GM19043 (cell line): ENCODE measurements around the gene TSSC4.

ENCODE experiments used
- ATAC-seq: cut with Tn5 transposase; IDR thresholded peaks from one replicate; pipeline ENCODE4 v1.9.1; 2021; ENCODE audit warnings: low read depth; ENCODE audit not compliant: unreplicated experiment

The TSSC4 gene

GRCh38 chr11:2415601-2416380 lies 15.2 kb downstream of the TSSC4 start:
- ATAC-seq, result no peak

- no peak for ATAC-seq
These were observed 16.2 kb downstream of the TSSC4 start for GRCh38 chr11:2416765-2417164.

- ATAC-seq, result no peak
These were observed 17.5 kb downstream of the TSSC4 start for GRCh38 chr11:2417856-2418692.

GRCh38 chr11:2418693-2419360 lies 18.3 kb downstream of the TSSC4 start:
- ATAC-seq, result no peak

- ATAC-seq, result no peak
These were observed 19.3 kb downstream of the TSSC4 start for GRCh38 chr11:2419638-2420501.

GRCh38 chr11:2420502-2421225 lies 20.1 kb downstream of the TSSC4 start:
- ATAC-seq, result peak; percentile 81

- no peak for ATAC-seq
These were observed 20.9 kb downstream of the TSSC4 start for GRCh38 chr11:2421226-2421994.

- no peak for ATAC-seq
These were observed 21.4 kb downstream of the TSSC4 start for GRCh38 chr11:2421996-2422395.

GRCh38 chr11:2422461-2423156 lies 22.1 kb downstream of the TSSC4 start:
- ATAC-seq, result no peak

GRCh38 chr11:2423157-2424025 lies 22.8 kb downstream of the TSSC4 start:
- ATAC-seq, result no peak

GRCh38 chr11:2424811-2425495 lies 24.4 kb downstream of the TSSC4 start:
- ATAC-seq, result no peak

GRCh38 chr11:2425506-2425905 lies 25.0 kb downstream of the TSSC4 start:
- no peak for ATAC-seq

- no peak for ATAC-seq
These were observed 25.7 kb downstream of the TSSC4 start for GRCh38 chr11:2426221-2426620.

GRCh38 chr11:2426826-2427521 lies 26.4 kb downstream of the TSSC4 start:
- no peak for ATAC-seq

- no peak for ATAC-seq
These were observed 27.3 kb downstream of the TSSC4 start for GRCh38 chr11:2427721-2428321.

- no peak for ATAC-seq
These were observed 27.8 kb downstream of the TSSC4 start for GRCh38 chr11:2428322-2428795.
